Measurements from ENCODE around the gene TOM1L1.

Gene TOM1L1

DNA sequence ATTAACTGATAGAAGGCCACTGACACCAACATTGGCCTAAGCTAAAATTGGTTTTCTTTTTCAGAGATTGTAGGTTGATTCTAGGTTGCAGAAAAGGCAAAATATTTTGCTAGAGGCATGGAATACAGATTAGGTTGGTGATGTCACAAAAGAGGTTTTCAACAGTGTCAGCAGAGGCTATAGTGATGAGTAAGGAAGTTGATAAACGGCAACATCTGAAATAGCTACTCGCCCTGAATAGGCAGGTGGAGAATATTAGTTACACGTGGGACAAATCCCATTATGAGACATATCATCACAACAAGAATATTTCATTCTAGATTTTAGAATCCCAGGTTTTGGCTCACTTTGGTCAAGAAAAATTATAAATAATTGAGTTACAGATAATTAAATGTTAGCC, 1.5 kb upstream of the TOM1L1 start:
- no peak for DNase-seq

DNA sequence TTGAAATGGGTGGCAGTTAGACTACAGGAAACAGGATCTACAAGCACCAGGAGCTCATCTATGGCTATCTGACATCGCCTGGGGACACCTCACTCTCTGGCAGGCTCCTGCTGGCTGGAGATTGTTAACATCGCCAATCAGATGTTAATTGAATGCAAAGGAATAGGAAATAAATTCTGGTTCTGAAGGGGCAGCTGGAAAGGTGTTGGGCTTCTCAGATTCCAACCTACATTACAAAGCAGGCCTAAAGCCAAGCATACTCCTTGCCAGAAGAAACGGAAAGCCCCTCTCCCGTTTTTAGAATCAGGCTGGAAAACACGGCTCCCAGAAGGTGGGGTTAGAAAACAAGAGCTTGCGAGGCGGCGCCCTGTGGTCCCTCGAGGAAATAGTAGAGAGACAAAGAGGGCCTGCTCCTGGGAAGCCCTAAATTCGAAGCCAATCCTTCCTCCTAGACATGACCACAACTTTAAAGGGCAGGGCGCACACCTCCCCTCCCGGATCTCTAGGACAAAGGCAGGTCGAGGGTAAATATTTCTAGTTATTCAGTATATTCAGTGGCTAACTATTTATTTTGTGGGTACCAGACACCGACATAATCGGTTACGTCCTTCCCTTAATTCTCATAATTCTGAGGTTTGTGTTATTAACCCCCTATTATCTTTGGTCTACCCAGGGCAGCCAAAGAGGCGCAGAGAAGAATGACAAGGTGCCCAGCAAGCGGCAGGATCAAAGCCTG, 763 bp upstream of the TOM1L1 start:
- peak; percentile 30 for DNase-seq

DNA sequence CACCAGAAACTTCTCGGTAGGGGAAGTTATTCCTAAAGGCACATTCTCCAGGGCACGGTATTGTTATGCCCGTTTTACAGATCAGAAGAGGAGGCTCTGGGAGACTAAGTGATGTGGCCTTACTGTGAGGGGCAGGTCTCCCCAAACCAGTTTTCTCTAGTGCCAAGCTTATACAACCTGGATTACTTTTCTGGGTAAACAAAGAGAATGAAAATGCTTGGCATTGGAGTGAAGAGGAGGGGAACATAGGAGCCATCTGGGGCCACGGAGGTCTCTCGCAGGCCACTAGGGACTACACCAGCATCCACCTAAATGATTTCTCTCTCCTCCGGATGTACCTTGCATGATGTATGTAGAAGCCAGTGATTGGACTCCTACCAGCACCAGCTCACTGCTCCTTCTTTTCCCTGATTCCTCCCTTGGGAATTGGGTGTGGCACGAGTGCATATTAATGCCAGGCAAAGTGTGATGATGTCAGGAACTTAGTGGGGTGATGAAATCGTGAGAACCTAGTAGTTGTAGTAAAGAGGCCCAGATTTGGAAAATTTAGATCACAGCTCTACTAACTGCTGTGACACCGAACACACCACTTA, 674 bp downstream of the TOM1L1 start:
- peak; percentile 12 for DNase-seq

DNA sequence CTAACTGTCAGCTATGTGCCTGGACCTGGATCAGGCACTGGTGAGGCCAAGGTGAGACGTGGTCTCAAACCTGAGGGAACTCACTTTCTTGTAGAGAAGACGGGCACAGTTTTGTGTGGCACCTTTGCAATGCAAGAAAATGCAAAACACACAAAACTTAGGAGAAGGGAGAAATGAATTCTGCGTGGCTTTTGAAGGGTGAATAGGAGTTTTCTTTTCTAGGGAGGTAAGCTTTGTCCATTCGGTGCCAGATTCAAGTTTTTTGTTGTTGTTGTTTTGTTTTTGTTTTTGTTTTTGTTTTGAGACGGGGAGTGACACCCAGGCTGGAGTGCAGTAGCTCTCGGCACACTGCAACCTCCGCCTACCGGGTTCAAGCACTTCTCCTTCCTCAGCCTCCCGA, 1.4 kb downstream of the TOM1L1 start:
- no peak for DNase-seq

DNA sequence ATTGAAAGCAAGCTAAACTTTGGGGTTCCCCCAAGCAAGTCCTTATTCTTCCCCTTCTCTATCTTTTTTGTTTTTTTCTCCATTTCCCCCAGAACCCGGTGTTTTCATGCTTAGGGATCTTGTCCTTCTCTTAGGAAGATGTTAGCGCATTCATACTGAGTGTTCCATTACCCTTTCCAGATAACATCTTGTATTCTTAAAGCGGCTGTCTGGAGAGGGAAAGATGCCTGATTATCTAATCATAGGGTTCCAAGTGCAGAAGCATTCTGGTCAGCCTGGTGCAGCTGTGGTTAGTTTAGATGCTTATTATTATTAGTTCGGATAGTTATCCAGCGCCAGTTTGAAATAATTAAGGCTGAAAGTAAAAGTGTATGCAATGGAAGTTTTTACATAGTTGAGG, 2.0 kb downstream of the TOM1L1 start:
- no peak for DNase-seq

DNA sequence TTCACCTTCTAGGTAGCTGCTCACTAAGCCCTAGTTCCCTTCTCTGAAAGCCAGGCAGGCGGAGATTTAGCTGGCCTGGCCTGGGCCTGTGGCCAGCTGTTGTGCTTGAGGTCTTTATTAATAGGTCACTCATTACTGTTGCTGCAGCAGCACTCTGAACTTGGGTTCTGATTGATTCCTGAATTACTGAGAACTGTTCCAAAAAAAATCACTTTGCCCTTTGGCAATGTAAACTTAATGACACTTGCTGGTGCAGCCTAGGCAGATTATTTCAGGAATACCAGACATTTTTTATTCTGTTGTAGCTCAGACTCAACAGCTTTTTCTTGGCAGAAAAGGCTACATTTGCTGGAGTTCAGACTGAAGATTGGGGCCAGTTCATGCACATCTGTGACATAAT, 2.7 kb downstream of the TOM1L1 start:
- DNase-seq: no peak

DNA sequence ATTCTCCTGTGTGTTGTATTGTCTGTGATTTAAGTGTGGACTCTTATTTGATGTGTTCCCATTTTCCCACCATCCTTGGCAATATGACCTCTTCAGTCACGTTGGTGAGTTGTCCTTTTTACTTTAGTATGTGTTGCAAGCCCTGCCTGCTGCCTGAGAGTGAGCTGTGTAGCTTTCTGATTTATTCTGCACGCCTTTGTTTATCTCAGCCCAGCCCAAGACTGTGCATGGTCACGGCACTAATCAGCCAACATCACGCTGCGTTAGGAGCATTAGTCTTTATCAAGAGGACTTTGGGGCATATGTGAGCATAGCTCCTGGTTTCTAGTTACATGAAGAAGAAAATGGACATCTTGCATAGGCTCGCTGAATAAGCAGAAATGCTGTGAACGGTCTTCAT, 6.0 kb downstream of the TOM1L1 start:
- DNase-seq: no peak

DNA sequence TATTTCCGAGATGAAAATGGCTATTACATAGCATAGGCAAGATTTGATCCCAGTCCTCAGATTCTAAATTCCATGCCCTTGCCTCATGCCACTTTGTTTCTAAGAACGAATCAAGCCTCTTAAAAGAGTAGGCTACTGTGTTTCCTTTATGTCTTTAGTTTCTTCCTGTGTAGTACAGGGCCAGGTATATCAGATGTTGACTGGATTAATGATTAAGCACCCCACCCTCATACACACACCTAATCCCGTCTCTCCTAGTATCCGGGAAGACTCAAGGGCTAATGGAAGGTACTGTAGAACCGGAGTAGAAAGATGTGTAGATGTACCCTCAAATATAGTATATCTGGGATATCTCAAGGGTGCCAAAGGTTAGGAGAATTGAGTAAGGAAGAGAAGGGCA, 6.7 kb downstream of the TOM1L1 start:
- no peak for DNase-seq

DNA sequence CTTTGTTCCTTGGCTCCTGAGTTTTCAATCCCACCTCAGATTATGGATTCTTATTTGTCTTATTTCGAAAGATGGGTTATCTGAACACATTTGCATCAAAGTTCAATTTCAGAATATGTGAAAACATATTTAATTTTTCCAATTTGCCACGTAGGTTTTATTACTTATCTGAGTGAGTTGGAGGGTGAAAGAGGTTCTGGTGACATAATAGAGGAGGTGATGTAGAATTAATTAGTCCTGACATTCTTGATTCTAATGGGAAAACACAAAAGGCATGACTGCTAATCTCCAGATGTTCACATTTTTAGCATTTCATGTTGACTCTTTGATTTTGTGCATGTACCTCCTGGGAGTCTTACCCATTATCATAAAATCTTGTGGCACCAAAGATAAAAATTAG, 9.1 kb downstream of the TOM1L1 start:
- DNase-seq: no peak

DNA sequence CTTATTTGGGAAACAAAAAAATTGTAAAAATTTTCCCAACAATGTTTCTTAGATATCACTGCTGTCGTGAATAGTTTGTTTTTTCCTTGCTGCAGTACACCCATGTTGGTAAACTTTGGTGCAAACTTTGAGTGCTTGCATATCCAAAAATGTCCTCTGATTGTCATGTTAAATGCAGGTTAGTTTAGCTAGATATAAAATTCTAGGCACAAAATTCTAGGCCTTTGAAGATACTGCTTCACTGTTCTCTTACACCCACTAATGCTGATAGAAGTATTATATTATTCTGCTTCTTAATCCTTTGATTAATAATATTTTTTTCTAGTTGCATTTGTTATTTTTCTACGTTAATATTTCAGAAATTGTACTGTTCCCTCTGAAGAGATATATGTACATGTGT, 16.1 kb downstream of the TOM1L1 start:
- DNase-seq: no peak

DNA sequence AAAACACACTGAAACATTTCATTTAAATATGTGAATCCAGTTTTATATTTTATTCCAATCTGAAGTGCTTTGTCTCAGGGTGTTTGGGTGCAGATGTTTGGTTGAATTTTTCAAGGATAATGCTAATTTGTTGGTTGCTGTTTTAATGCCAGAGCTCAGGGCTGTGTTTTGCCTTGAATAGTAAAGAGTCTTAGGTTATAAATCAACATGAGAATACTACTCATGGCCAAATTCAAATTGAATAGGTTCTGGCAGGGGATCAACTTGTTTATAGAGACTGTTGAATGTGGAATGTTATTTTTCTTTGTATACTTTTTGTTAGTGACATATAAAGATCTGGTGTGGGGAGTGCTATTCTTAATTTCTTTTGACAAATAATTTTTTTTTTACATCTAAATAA, 18.8 kb downstream of the TOM1L1 start:
- no peak for DNase-seq

DNA sequence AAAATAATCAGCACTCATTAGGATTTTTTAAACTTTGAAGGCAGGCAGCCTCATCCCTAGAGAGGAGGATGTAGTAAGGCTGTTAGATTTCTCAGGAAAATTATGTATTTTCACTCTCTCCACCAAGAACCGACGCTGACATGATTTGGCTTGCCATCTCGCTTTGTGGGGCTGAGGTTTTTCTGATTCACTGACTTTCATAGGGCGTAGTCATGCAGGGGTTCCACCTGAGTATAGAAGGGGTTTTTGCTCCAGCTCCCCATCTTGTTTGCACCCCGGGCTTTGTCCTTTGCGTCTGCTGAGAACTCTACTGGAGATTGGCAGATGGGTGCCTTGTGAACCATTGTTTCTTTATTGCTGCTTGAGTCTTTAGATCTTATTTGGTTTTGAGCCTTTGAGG, 20.2 kb downstream of the TOM1L1 start:
- no peak for DNase-seq

DNA sequence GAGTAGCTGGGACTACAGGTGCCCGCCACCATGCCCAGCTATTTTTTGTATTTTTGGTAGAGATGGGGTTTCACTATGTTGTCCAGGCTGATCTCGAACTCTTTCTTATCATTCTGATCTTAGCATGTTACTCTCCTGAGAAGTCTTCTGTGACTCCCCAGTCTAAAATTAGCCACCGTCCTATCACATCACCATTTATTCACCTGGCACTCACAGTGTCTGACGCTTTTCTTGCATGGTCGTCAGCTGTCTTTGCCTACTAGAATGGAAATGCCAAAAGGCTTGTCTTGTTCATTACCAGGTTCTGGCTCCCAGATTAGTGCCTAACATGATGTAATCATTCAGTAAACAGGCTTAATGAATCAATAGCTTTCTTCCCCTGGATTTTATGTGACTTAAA, 23.8 kb downstream of the TOM1L1 start:
- DNase-seq: no peak

DNA sequence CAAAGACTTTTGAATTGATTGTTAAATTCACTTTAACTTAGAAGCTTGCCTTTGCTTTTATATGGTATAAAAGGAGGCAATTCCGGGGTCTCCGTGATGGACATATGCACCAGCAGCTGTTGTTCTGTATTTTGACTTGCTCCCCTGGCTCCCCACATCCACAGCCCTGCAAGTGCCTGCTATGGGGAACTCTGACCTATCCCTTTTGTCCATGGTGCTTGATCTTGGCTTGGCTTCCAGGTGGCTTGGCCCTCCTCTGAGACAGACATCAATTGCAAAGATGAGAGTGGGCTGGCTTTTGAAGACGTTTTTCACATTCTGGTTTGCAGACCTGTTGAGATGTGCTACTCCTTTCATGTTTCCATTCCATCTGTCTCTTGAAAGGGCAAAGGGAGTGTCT, 26.9 kb downstream of the TOM1L1 start:
- DNase-seq: no peak

DNA sequence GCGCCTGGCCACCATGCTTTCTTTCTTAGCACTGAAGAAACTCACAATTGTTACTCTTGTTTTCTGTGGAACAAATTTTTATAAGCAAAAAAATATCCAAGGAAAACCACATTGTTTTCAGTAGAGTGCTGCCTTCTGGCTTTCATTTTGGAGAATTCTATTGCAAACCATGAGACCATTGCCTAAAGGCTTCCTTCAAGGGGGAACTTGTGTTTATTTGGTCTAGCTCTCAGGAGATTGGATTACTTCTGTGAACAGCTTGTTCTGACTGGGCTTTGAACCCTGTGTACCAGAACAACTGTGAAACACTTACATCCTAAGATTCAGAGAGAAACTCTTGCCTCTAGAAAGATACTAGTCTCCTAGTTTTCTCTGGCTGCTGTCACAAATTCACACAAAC, 32.1 kb downstream of the TOM1L1 start:
- no peak for DNase-seq

DNA sequence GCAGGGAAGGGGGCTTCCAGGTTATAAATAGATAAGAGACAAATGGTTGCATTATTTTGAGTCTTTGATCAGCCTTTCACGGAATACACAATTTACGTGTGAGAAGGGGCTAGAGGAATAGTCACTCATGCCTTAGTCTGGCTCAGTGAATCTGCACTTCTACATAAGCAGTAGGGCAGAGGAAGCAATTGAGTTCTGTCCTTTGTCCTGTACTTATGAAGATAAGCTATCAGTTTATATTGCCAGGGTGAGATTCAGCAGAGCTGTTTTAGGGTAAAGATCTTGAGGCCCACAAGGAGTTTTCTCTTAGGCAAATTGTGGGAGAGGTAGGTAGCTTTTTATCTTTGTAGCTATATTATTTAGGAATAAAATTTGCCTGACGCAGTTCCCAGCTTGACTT, 33.3 kb downstream of the TOM1L1 start:
- DNase-seq: peak; percentile 48

DNA sequence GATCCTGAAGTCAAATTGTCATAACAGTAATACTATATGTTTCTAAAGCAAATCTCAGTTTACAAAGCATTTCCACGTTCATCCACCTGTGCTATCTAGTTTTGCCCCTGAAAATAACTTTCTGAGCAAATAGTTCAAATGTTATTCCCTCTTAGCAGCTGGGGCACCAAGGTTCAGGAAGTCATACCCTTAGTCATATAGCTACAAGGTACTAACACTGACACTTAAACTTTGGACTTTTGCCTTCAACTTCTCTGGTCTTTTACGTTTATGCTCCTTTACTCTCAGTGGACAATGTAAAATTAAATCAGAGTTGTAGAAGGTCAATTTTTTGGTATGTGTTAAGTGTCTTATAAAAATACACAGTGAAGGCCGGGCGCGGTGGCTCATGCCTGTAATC, 34.8 kb downstream of the TOM1L1 start:
- no peak for DNase-seq

DNA sequence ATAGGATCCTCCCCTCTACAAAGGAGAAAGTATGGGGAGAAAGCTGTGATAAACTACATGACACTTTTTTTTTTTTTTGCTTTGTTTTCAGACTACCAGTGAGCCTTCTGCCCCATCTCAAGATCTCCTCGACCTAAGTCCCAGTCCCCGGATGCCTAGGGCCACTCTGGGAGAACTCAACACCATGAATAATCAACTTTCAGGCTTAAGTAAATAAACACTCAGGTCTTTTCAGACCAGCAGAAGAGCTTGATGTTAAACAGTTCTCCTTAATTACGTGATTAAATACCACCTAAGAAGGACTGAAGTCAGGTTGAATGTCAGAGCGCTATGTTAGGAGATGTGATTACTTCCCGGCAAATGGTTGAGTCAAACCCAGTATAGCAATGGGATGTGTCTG, 36.4 kb downstream of the TOM1L1 start:
- DNase-seq: no peak

DNA sequence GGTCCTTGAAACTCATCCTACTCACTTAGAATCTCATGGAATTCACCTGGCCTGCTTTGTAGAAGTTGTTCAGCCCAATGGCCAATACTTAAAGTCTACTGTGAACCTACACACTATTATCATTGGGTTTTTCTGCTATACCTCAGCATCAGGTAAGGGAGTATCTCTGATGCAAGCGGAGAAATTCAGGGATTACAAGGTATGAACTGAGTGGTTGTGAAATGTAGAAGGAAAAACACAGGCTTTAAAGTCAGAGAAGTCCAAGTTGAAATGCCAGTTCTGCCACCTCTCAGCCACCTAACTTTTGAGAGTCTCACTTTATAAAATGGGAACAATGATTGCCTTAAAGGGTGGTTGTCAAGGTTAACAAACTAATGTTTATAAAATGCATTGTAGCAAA, 36.8 kb downstream of the TOM1L1 start:
- DNase-seq: no peak

DNA sequence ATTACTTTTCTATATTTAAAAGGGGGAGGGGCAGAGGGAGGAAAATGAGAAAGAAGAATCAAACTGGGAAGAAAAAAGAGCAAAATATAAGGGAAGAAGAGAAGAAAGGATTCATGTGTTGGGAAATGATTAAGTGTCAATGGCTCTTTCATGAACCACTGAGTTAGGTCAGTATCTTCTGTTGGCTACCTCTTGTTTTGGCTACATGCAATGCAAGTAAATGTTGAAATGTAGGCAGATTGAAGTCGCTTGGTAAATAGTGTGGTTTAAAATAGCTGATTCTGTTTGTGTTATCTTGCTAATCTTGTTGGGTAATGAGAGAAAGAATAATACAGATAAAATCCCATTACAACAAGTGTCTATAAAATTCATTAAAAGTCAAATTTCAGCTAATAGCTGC, 40.6 kb downstream of the TOM1L1 start:
- peak; percentile 40 for DNase-seq

DNA sequence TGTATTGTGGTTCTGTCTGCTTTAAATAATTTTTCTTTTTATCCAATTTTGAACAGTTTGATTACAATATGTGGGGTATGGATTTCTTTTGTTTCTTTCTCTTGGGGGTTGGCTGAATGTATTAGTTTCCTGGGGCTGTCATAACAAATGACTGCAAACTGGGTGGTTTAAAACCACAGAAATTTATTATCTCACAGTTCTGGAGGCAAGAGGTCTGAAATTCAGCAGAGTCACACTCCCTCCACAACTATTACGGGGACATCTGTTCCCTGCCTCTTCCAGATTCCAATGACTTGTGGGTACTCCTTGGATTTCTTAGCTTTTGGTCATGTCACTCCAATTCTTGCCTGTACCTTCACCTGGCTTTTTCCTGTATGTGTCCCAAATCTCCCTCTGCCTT, 44.1 kb downstream of the TOM1L1 start:
- peak; percentile 80 for DNase-seq

DNA sequence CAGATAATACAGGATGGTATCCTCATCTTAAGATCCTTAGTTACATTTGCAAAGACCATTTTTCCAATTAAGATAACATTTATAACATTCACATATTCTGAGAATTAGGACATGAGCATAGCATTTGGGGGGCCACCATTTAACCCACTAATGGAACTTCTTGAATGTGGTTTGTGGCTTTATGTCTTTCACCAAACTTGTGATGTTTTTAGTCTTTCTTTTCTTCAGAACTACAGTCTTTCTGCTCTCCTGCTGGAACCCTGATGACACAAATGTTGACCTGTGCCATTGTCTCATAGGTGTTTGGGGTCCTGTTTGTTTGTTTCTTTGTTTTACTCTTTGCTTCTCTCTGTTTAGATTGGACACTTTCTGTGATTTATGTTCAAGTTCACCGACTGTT, 44.6 kb downstream of the TOM1L1 start:
- peak; percentile 38 for DNase-seq

DNA sequence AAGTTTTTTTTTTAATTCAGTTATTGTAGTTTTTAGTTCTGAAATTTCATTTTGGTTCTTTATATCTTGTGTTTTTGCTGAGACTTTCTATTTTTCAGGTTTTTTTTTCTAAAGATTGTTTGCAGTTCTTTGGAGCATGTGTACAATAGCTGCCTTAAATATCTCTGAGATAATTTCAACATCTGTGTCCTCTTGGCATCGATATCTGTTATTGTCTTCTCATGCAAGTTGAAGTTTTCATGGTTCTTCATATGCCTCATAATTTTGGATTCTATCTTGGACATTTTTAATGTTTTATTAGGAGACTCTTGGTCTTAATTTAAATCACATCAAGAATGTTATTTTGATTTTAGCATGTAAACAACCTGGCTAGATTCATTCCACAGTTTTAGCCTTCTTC, 45.0 kb downstream of the TOM1L1 start:
- DNase-seq: peak; percentile 60

DNA sequence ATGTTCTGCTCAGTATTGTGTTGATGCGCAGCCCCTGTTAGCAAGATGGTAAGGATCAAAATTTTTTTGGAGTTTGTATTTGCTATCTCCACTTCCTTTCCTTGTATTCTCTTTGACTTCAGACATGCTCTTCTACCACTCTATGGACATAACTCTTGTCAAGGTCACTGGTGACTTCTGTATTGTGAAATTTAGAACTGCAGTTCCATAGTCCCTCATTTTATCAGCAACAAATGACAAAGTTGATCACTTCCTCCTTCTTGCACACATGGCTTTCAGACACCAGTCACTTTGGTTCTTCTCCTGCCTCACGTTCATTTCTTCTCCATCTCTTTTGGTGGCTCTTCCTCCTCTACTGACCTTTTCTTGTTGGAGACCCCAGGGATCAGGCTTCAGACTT, 46.7 kb downstream of the TOM1L1 start:
- peak; percentile 53 for DNase-seq

DNA sequence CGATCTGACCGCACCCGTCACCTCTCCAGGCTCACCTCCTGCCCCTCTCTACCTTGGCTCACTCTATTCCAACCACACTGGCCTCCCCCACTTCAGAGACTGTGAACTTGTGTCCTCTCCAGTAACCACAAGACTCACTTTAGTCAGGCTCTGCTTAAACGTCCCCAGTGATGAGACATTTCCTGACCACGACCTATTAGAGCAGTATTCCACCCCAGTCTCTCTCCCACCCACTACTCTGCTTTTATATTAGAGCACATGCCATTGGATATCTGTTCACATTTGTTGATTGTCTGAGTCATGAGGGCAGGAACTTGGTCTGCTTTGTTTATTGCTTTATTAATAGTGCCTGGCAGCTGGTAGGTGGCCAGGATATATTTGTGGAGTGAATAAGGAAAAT, 47.7 kb downstream of the TOM1L1 start:
- peak; percentile 41 for DNase-seq

All from hematopoietic multipotent progenitor cell treated with erythropoietin and hydrocortisone succinate and interleukin-3 and kit ligand, for 6 days (in vitro differentiated cells).